K562 (cell line): ENCODE measurements around the gene EMC9. TPM values are rescaled to one million over a fixed set of nuclear protein-coding genes. Genes with fewer than 3 reads are reported as not detected.

Experiments
- ATAC-seq: fragments of 200-7000 bp; cut with Tn5 transposase; 3 replicates; pipeline ENCODE4 v1.9.1; 2020; ENCODE audit warnings: moderate library complexity
- BruUV-seq: library from RNA; stranded (reverse); fragments of 400-500 nt; replicated peaks from 2 replicates; lab custom pipeline; 2021; lab: Mats Ljungman, UMichigan
- CTCF ChIA-PET: fragments of 300-600 bp; formaldehyde crosslinking; extraction: SDS; loops from one replicate; lab custom pipeline; 2021; ENCODE audit warnings: low intra/inter-chr PET ratio; lab: Yijun Ruan, JAX
- POLR2A ChIA-PET: fragments of 300-600, 350-650 bp; sonication (Branson Sonifier 250); formaldehyde crosslinking; extraction: SDS; loops from one replicate; lab custom pipeline; 2021; ENCODE audit warnings: antibody characterized with exemption, inconsistent platforms; lab: Yijun Ruan, JAX
- DNase-seq, 4 experiments: peaks; one replicate each; pipeline versions ENCODE4 v3.0.0 to v3.0.0-alpha.2; 2011 to 2018; ENCODE audit warnings: low spot score in 3 of 4, mixed read lengths in 3 of 4; ENCODE audit errors: extremely low read depth in 1 of 4
- FAIRE-seq: peaks from 2 replicates; lab custom pipeline; 2011; peaks lifted over from hg19 to GRCh38; lab: Jason Lieb, UNC
- H2AFZ ChIP-seq: 2 replicates; pipeline ENCODE4 v1.6.0; 2011; ENCODE audit warnings: low read depth, low read length, control low read depth, inconsistent platforms
- H3K27ac ChIP-seq: fragments of 200-600 bp; 3 replicates; pipeline ENCODE4 v1.8.0; 2011; ENCODE audit warnings: low read depth, mild to moderate bottlenecking, control low read depth, inconsistent platforms, low read length, moderate library complexity, mixed read lengths; ENCODE audit errors: extremely low read depth
- H3K27me3 ChIP-seq, 2 experiments: fragments of 300-600 bp in 1 of 2; 2 replicates in 1 of 2; 3 replicates in 1 of 2; pipeline versions ENCODE4 v1.6.0 to v1.8.0; 2011; ENCODE audit warnings: inconsistent platforms in 2 of 2, low read length in 2 of 2, mild to moderate bottlenecking in 1 of 2, mixed read lengths in 1 of 2, moderate library complexity in 1 of 2; ENCODE audit not compliant: control insufficient read depth in 2 of 2, insufficient read depth in 2 of 2
- H3K36me3 ChIP-seq: fragments of 300-600 bp; 3 replicates; pipeline ENCODE4 v1.8.0; 2011; ENCODE audit warnings: mild to moderate bottlenecking, low read length, inconsistent platforms; ENCODE audit not compliant: control insufficient read depth, insufficient read depth
- H3K4me1 ChIP-seq, 2 experiments: fragments of 200-600 bp in 1 of 2; replicated peaks in 1 of 2; 2 replicates in 1 of 2; 3 replicates in 1 of 2; pipeline versions ENCODE4 v1.5.1 to v1.8.0; 2011; ENCODE audit warnings: inconsistent platforms in 2 of 2, low read length in 2 of 2, mild to moderate bottlenecking in 1 of 2, mixed read lengths in 1 of 2, moderate library complexity in 1 of 2; ENCODE audit not compliant: control insufficient read depth in 2 of 2, insufficient read depth in 2 of 2
- H3K4me2 ChIP-seq: 2 replicates; pipeline ENCODE4 v1.6.1; 2011; ENCODE audit warnings: low read length, control low read depth, inconsistent platforms, mixed read lengths; ENCODE audit not compliant: insufficient read depth
- H3K4me3 ChIP-seq: fragments of 200-600 bp; sonication (generic), shearing (Covaris generic); 2 replicates; pipeline ENCODE4 v1.5.1; 2016; ENCODE audit warnings: control low read depth, inconsistent platforms
- H3K79me2 ChIP-seq: fragments of 200-600 bp; 3 replicates; pipeline ENCODE4 v1.8.0; 2011; ENCODE audit warnings: low read length, inconsistent platforms; ENCODE audit not compliant: control insufficient read depth, insufficient read depth
- H3K9ac ChIP-seq, 2 experiments: 2 replicates each; pipeline versions ENCODE4 v1.6.0 to v1.6.1; 2011; ENCODE audit warnings: low read depth in 2 of 2, low read length in 2 of 2, control low read depth in 1 of 2, inconsistent platforms in 1 of 2, mild to moderate bottlenecking in 1 of 2, mixed read lengths in 1 of 2; ENCODE audit not compliant: insufficient read depth in 1 of 2
- H3K9me1 ChIP-seq: one replicate; pipeline ENCODE4 v1.6.0; 2011; ENCODE audit warnings: inconsistent platforms, mild to moderate bottlenecking, low read length, moderate library complexity; ENCODE audit not compliant: control insufficient read depth, insufficient read depth
- H3K9me3 ChIP-seq: replicated peaks from 2 replicates; pipeline ENCODE4 v1.5.1; 2011; ENCODE audit warnings: low read depth, low read length, inconsistent platforms; ENCODE audit not compliant: control insufficient read depth, insufficient read depth
- H4K20me1 ChIP-seq: replicated peaks from 2 replicates; pipeline ENCODE4 v1.6.1; 2011; ENCODE audit warnings: low read length, inconsistent platforms, mixed read lengths; ENCODE audit not compliant: control insufficient read depth, insufficient read depth
- ARHGAP35 ChIP-seq: fragments of 450-650 bp; IDR thresholded peaks from 2 replicates; pipeline ENCODE4 v1.6.1; 2018; ENCODE audit not compliant: partially characterized antibody
- BACH1 ChIP-seq: fragments of 200-800 bp; sonication (Bioruptor generic); IDR thresholded peaks from 2 replicates; pipeline ENCODE4 v1.6.1; 2016; ENCODE audit warnings: missing genetic modification characterization, missing compliant biosample characterization
- CC2D1A ChIP-seq: fragments of 450-650 bp; IDR thresholded peaks from 2 replicates; pipeline ENCODE4 v1.6.1; 2017; ENCODE audit warnings: mild to moderate bottlenecking
- E2F6 ChIP-seq, 2 experiments: IDR thresholded peaks; 2 replicates each; pipeline ENCODE4 v1.6.1; 2011; ENCODE audit warnings: borderline replicate concordance in 1 of 2, control low read depth in 1 of 2, low read depth in 1 of 2, low read length in 1 of 2, mild to moderate bottlenecking in 1 of 2, mixed read lengths in 1 of 2, moderate library complexity in 1 of 2; ENCODE audit not compliant: insufficient read depth in 1 of 2, insufficient read length in 1 of 2, poor library complexity in 1 of 2, severe bottlenecking in 1 of 2; ENCODE audit errors: extremely low read depth in 1 of 2
- GATAD2B ChIP-seq: fragments of 450-650 bp; IDR thresholded peaks from 2 replicates; pipeline ENCODE4 v1.6.1; 2017; ENCODE audit warnings: mild to moderate bottlenecking, borderline replicate concordance
- HNRNPK ChIP-seq: fragments of 200-400 bp; formaldehyde crosslinking; IDR thresholded peaks from one replicate; pipeline ENCODE4 v1.6.1; 2018; ENCODE audit warnings: mild to moderate bottlenecking, low read depth, low read length; ENCODE audit not compliant: poor library complexity, severe bottlenecking
- PCBP2 ChIP-seq: fragments of 200-400 bp; formaldehyde crosslinking; IDR thresholded peaks from 2 replicates; pipeline ENCODE4 v1.6.1; 2018; ENCODE audit warnings: low read length, low read depth, mild to moderate bottlenecking, moderate library complexity; ENCODE audit not compliant: poor library complexity, severe bottlenecking
- SMAD4 ChIP-seq: fragments of 250-450 bp; sonication (Bioruptor Pico); conservative IDR thresholded peaks from 2 replicates; pipeline ENCODE4 v1.8.0; 2021; ENCODE audit warnings: inconsistent platforms, mild to moderate bottlenecking, moderate library complexity
- TAF1 ChIP-seq: IDR thresholded peaks from 2 replicates; pipeline ENCODE4 v1.6.1; 2011; ENCODE audit warnings: mild to moderate bottlenecking, low read length, moderate library complexity; ENCODE audit not compliant: insufficient read depth, control insufficient read depth, severe bottlenecking; ENCODE audit errors: extremely low read depth
- ZNF134 ChIP-seq: fragments of 250-450 bp; sonication (Bioruptor Pico); conservative IDR thresholded peaks from 2 replicates; pipeline ENCODE4 v1.4.0; 2020
- ZNF699 ChIP-seq: fragments of 250-450 bp; sonication (Bioruptor Pico); IDR thresholded peaks from 2 replicates; pipeline ENCODE4 v1.8.0; 2021; ENCODE audit warnings: mild to moderate bottlenecking, moderate library complexity; ENCODE audit not compliant: insufficient replicate concordance
- whole genome bisulfite sequencing: fragments of 100-300 bp; shearing (Covaris generic); methylation state at CpG from one replicate; pipeline ENCODE4 v1.1.6; 2016; ENCODE audit warnings: low coverage, mixed read lengths; ENCODE audit not compliant: insufficient coverage; ENCODE audit errors: missing lambda C conversion rate; 5-methylcytosine and 5-hydroxymethylcytosine counted together
- in situ Hi-C: fragments of 300-500 bp; cut with MboI; formaldehyde crosslinking; loops from 4 replicates; pipeline ENCODE4 v1.15.0; 2018; ENCODE audit warnings: inconsistent platforms, mixed read lengths
- intact Hi-C: fragments of 100-400 bp; cut with micrococcal nuclease; formaldehyde crosslinking; loops from 2 replicates; pipeline ENCODE4 v1.14.2; 2022
- polyA plus RNA-seq, 8 experiments: library from polyadenylated mRNA; depleted of rRNA in 4 of 8; stranded (reverse) in 5 of 8; unstranded in 3 of 8; fragments of >200 nt; fragmentation: Nextera tagmentation in 2 of 8; fragmentation: Illumina TruSeq in 1 of 8; extraction: Ambion mirVana in 2 of 8; extraction: Trizol in 1 of 8; gene quantifications; 2 replicates each; pipeline versions ENCODE4 v1.2.1 to v1.2.3, GENCODE V29; 2011 to 2014; ENCODE audit warnings: inconsistent platforms in 1 of 8, missing spikeins in 1 of 8
- total RNA-seq, 7 experiments: library from RNA; depleted of rRNA in 6 of 7; stranded (reverse); fragments of >200 nt in 6 of 7; fragmentation: Illumina TruSeq in 2 of 7; extraction: Trizol in 2 of 7; gene quantifications; 2 replicates each; pipeline versions ENCODE4 v1.2.1 to v1.2.3, GENCODE V29; 2011 to 2021; ENCODE audit warnings: low replicate concordance in 1 of 7

EMC9 gene
- total and polyA plus RNA-seq, 9 of the 15 experiments (the other 6 are each of a cell fraction or from before 2014, with no cell fraction given) = 3.1 to 13.2 (median 7.8) TPM

- ChIA-PET CTCF (no interaction called here), POLR2A (interaction anchor here (0.6 to 0.9 kb wide), 2 partner anchors 11 to 37 kb away, joined by 3 read pairs; partner anchors contain the start of genes RNF31 and TM9SF1)
- Histone ChIP-seq H3K9me3 (no peaks in the 10 kb centered on the region), H3K9me1 (peaks cover 3% of the 10 kb centered on the region), H3K36me3 (peaks cover 85% of the 10 kb centered on the region; the same call in 2 of the 3 replicates), H3K27ac (no peak overlapping the region), H3K4me1 (peaks cover 0 to 17% of the 10 kb centered on the region in 2 experiments; a peak in 3 of 5 replicates), H3K27me3 (no peaks in the 10 kb centered on the region), H3K4me2 (no peak overlapping the region), H3K4me3 (no peak overlapping the region), H4K20me1 (peaks cover 9% of the 10 kb centered on the region; the same call in 1 of the 2 replicates), H3K9ac (peak overlapping the region in 1 of 2 experiments; percentile 52; a peak in 2 of 4 replicates), H2AFZ (no peak overlapping the region), H3K79me2 (peaks cover 18% of the 10 kb centered on the region)
- no peak for TF ChIP-seq SMAD4
- TF ChIP-seq GATAD2B = no peak
- no peak for TF ChIP-seq CC2D1A
- TF ChIP-seq BACH1 = no peak
- no peak for TF ChIP-seq ARHGAP35
- no peak for TF ChIP-seq TAF1
- TF ChIP-seq PCBP2 = no peak
- TF ChIP-seq ZNF699 (CRISPR knock-in tag) = no peak
- TF ChIP-seq E2F6 (IDR thresholded peaks at IDR 0.05; ENCODE audit: borderline replicate concordance in 1 of 2, extremely low read depth in 1 of 2, insufficient read depth in 1 of 2, insufficient read length in 1 of 2, low read depth in 1 of 2, low read length in 1 of 2, poor library complexity in 1 of 2, severe bottlenecking in 1 of 2) = no peak
- no peak for TF ChIP-seq ZNF134 (CRISPR knock-in tag)
- TF ChIP-seq HNRNPK = no peak
- BruUV-seq = no TSS peak
- intact Hi-C loops (no loop called here), in situ Hi-C loops (no loop called here)
- WGBS = 88% methylated on average over 10 of the region's 19 CpGs
- no peak for DNase-seq
- FAIRE-seq = no peak
- no peak for ATAC-seq
These were observed 42.9 kb upstream of the EMC9 start for GRCh38 chr14:24184104-24184970.
